ENCODE data around the gene BTBD17. TPM values are rescaled to one million over a fixed set of nuclear protein-coding genes. Genes with fewer than 3 reads are reported as not detected.

BTBD17 gene
- total and polyA plus RNA-seq, 2 experiments from 2014 or later, result 1.9 to 5.0 TPM

DNA sequence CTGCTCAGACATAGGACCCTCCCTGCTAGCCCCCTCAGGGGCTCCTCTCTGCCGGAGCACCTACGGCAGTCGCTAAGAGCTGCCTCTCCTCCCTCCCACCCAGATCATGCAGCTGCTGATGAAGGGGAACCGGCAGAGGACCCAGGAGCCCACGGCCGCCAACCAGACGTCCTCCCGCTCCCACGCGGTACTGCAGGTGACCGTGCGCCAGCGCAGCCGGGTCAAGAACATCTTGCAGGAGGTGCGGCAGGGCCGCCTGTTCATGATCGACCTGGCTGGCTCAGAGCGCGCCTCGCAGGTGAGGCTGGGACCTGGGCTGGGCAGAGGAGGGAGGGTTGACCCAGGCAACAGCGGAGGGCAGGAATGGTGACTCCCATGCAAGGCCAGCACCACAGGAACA is 17.0 kb downstream of the BTBD17 start (continued):
- TF ChIP-seq, protein P1, sequence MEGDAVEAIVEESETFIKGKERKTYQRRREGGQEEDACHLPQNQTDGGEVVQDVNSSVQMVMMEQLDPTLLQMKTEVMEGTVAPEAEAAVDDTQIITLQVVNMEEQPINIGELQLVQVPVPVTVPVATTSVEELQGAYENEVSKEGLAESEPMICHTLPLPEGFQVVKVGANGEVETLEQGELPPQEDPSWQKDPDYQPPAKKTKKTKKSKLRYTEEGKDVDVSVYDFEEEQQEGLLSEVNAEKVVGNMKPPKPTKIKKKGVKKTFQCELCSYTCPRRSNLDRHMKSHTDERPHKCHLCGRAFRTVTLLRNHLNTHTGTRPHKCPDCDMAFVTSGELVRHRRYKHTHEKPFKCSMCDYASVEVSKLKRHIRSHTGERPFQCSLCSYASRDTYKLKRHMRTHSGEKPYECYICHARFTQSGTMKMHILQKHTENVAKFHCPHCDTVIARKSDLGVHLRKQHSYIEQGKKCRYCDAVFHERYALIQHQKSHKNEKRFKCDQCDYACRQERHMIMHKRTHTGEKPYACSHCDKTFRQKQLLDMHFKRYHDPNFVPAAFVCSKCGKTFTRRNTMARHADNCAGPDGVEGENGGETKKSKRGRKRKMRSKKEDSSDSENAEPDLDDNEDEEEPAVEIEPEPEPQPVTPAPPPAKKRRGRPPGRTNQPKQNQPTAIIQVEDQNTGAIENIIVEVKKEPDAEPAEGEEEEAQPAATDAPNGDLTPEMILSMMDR (conservative IDR thresholded peaks at IDR 0.05; ENCODE audit: low read depth in 2 of 2), result no peak
- no peak for TF ChIP-seq EZH2 (IDR thresholded peaks at IDR 0.05; ENCODE audit: low read depth, unreplicated experiment)
- no peak for TF ChIP-seq EZH2phosphoT487 (IDR thresholded peaks at IDR 0.05; ENCODE audit: unreplicated experiment)
- TF ChIP-seq NANOG (IDR thresholded peaks at IDR 0.05; ENCODE audit: borderline replicate concordance), result no peak

GRCh38 chr17:74343526-74344284 is 18.0 kb downstream of the BTBD17 start:
- Mint-ChIP-seq H3K27me3 (ENCODE audit: insufficient read depth, low read depth, poor library complexity) (peaks cover 4% of the 10 kb centered on the region), H3K4me1 (peaks cover 7% of the 10 kb centered on the region; the same call in 2 of the 3 replicates), H3K4me3 (no peak overlapping the region), H3K9me3 (no peaks in the 10 kb centered on the region), H3K36me3 (ENCODE audit: low read depth) (no peaks in the 10 kb centered on the region), H3K27ac (no peak overlapping the region)
- no peak overlapping the region for H3K27ac ChIP-seq (ENCODE audit: low read depth)
- DNase-seq (ENCODE audit: low spot score), result no peak
- H3K36me3 ChIP-seq (ENCODE audit: insufficient read depth), result no peaks in the 10 kb centered on the region
- no peaks in the 10 kb centered on the region for H3K79me2 ChIP-seq (replicated peaks; ENCODE audit: insufficient read depth)
- H3K4me2 ChIP-seq, result no peak overlapping the region
- no peaks in the 10 kb centered on the region for H3K27me3 ChIP-seq (ENCODE audit: insufficient read depth)
- H4K20me1 ChIP-seq (replicated peaks; ENCODE audit: insufficient read depth), result no peaks in the 10 kb centered on the region
- no peaks in the 10 kb centered on the region for H3K9me2 ChIP-seq (ENCODE audit: insufficient read depth)
- H3F3A ChIP-seq (replicated peaks; ENCODE audit: low read depth), result no peaks in the 10 kb centered on the region
- no peak overlapping the region for H2AFZ ChIP-seq
- H3K4me3 ChIP-seq, result no peak overlapping the region
- no peaks in the 10 kb centered on the region for H3K4me1 ChIP-seq (ENCODE audit: insufficient read depth)
- ATAC-seq, result no peak
- no peak for TF ChIP-seq ZNF331 (CRISPR knock-in tag; IDR thresholded peaks at IDR 0.05; ENCODE audit: low read depth)
- no peak for TF ChIP-seq STAT1 (IDR thresholded peaks at IDR 0.05; ENCODE audit: unreplicated experiment)
- no peak for TF ChIP-seq POLR2AphosphoS5 (IDR thresholded peaks at IDR 0.05; ENCODE audit: low read depth)
- TF ChIP-seq NANOG (IDR thresholded peaks at IDR 0.05; ENCODE audit: borderline replicate concordance), result no peak
- TF ChIP-seq ZNF462 (CRISPR knock-in tag; IDR thresholded peaks at IDR 0.05), result no peak
- no peak for TF ChIP-seq JUNB (IDR thresholded peaks at IDR 0.05; ENCODE audit: unreplicated experiment)
- TF ChIP-seq EZH2 (IDR thresholded peaks at IDR 0.05; ENCODE audit: low read depth, unreplicated experiment), result no peak
- TF ChIP-seq, protein P2, sequence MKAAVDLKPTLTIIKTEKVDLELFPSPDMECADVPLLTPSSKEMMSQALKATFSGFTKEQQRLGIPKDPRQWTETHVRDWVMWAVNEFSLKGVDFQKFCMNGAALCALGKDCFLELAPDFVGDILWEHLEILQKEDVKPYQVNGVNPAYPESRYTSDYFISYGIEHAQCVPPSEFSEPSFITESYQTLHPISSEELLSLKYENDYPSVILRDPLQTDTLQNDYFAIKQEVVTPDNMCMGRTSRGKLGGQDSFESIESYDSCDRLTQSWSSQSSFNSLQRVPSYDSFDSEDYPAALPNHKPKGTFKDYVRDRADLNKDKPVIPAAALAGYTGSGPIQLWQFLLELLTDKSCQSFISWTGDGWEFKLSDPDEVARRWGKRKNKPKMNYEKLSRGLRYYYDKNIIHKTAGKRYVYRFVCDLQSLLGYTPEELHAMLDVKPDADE (IDR thresholded peaks at IDR 0.05), result no peak
- no peak for TF ChIP-seq ZNF114 (CRISPR knock-in tag; IDR thresholded peaks at IDR 0.05)
- no peak for TF ChIP-seq EZH2phosphoT487 (IDR thresholded peaks at IDR 0.05; ENCODE audit: unreplicated experiment)
- TF ChIP-seq CREB1 (CRISPR knock-in tag; IDR thresholded peaks at IDR 0.05; ENCODE audit: low read depth), result no peak
- TF ChIP-seq, protein P1 (conservative IDR thresholded peaks at IDR 0.05; ENCODE audit: low read depth in 2 of 2), result no peak

All from GM23338 (cell line).